Esophagus squamous epithelium (tissue), 4 donors: ENCODE data around the gene DACT2.

Experiments used
- CTCF ChIP-seq, 6 experiments: fragments of 450-650 bp in 4 of 6; fragments of 200-600 bp in 2 of 6; sonication (generic) in 2 of 6; IDR thresholded peaks; one replicate each; pipeline ENCODE4 v1.5.1; 2016 to 2019; ENCODE audit warnings: antibody characterized with exemption in 6 of 6, mild to moderate bottlenecking in 4 of 6, moderate library complexity in 4 of 6
- POLR2A ChIP-seq, 4 donors: fragments of 450-650 bp; IDR thresholded peaks; one replicate each; pipeline ENCODE4 v1.6.1; 2017; ENCODE audit warnings: antibody characterized with exemption in 4 of 4, mild to moderate bottlenecking in 4 of 4, moderate library complexity in 3 of 4

GRCh38 chr6:168304752-168305015 lies 14.9 kb downstream of the DACT2 start:
- TF ChIP-seq CTCF (IDR thresholded peaks at IDR 0.05) (no peak), POLR2A (IDR thresholded peaks at IDR 0.05) (no peak)
